Adrenal gland (tissue), 5 donors: Measurements from ENCODE around the gene SLC16A10.

ENCODE experiments used
- POLR2A ChIP-seq, 2 donors: fragments of 450-650 bp; IDR thresholded peaks; one replicate each; pipeline ENCODE4 v1.6.1; 2017; ENCODE audit warnings: antibody characterized with exemption in 2 of 2, mild to moderate bottlenecking in 2 of 2, moderate library complexity in 1 of 2
- TF ChIP-seq, protein P1 (sequence below), 6 experiments: fragments of 450-650 bp in 4 of 6; fragments of 200-600 bp in 2 of 6; sonication (generic) in 1 of 6; IDR thresholded peaks; 1 replicate in 5 of 6; 2 replicates in 1 of 6; pipeline versions ENCODE4 v1.5.1 to v1.8.0; 2016 to 2021; ENCODE audit warnings: antibody characterized with exemption in 6 of 6, mild to moderate bottlenecking in 2 of 6, moderate library complexity in 1 of 6
- donor health status: DM: no; HTN: no; CAD: no.

DNA sequence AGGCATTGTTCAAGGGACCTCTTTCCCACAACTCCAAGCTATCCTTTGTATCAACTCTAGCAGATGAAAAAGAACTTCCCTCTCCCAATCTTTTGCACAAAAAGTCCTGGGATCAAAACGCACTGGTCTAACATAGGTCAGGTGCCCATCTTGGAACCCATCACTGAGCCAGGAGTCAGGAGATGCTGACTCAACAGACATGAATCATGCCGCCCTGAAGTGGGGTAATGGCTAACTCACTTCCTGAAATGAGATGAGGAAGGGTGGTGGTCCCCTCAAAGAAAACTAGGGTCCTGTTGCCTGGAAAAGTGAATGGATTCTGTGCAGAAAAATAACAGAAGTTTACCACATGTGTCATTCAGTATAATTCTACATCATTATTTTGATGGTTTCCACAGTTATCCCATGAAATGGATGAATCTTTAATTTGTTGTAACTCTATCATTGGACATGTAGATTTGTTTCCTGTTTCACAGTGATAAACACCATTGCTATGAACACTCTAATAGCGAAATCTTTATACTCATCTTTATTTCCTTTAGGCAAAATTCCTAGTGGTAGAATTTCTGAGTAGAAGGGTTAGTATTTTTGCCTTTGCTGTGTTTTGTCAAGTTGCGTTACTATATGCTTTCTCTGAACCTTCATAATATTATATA lies 151.3 kb downstream of the SLC16A10 start:
- TF ChIP-seq, protein P1, sequence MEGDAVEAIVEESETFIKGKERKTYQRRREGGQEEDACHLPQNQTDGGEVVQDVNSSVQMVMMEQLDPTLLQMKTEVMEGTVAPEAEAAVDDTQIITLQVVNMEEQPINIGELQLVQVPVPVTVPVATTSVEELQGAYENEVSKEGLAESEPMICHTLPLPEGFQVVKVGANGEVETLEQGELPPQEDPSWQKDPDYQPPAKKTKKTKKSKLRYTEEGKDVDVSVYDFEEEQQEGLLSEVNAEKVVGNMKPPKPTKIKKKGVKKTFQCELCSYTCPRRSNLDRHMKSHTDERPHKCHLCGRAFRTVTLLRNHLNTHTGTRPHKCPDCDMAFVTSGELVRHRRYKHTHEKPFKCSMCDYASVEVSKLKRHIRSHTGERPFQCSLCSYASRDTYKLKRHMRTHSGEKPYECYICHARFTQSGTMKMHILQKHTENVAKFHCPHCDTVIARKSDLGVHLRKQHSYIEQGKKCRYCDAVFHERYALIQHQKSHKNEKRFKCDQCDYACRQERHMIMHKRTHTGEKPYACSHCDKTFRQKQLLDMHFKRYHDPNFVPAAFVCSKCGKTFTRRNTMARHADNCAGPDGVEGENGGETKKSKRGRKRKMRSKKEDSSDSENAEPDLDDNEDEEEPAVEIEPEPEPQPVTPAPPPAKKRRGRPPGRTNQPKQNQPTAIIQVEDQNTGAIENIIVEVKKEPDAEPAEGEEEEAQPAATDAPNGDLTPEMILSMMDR (IDR thresholded peaks at IDR 0.05) = no peak
- TF ChIP-seq POLR2A (IDR thresholded peaks at IDR 0.05) = no peak
